IMR-90 (cell line): ENCODE data around the gene AZIN2. TPM values are rescaled to one million over a fixed set of nuclear protein-coding genes. Genes with fewer than 3 reads are reported as not detected.
A peak's percentile ranks its signal among the peaks of the same experiment; 100 is the strongest.
"Not testable (repeated sequence)": the region's sequence is repeated elsewhere in the genome, so short reads cannot be mapped to it uniquely, and the experiment has no call there.

Source experiments
- ATAC-seq: fragments of 200-7000 bp; cut with Tn5 transposase; 2 replicates; pipeline ENCODE4 v1.9.1; 2020; ENCODE audit warnings: low read depth, mild to moderate bottlenecking, moderate library complexity
- BruUV-seq: library from RNA; stranded (reverse); fragments of 400-500 nt; replicated peaks from 2 replicates; lab custom pipeline; 2021; lab: Mats Ljungman, UMichigan
- CTCF ChIA-PET: fragments of 300-600 bp; formaldehyde crosslinking; extraction: SDS; loops from one replicate; lab custom pipeline; 2021; ENCODE audit warnings: antibody characterized with exemption; lab: Yijun Ruan, JAX
- POLR2A ChIA-PET: fragments of 300-600 bp; sonication (Branson Sonifier 250); formaldehyde crosslinking; loops from one replicate; lab custom pipeline; 2022; ENCODE audit warnings: antibody characterized with exemption; ENCODE audit not compliant: unreplicated experiment; lab: Charles Lee
- DNase-seq: peaks from one replicate; pipeline ENCODE4 v3.0.0; 2013
- H2AFZ ChIP-seq: replicated peaks from 2 replicates; pipeline ENCODE3; 2013; ENCODE audit warnings: low read length, mild to moderate bottlenecking; ENCODE audit not compliant: poor library complexity
- H2AK5ac ChIP-seq: 2 replicates; pipeline ENCODE4 v1.6.1; 2013; ENCODE audit warnings: low read depth, low read length, inconsistent platforms
- H2AK9ac ChIP-seq: replicated peaks from 2 replicates; pipeline ENCODE3; 2013; ENCODE audit warnings: mild to moderate bottlenecking, low read depth, low read length, moderate library complexity; ENCODE audit not compliant: poor library complexity
- H2BK120ac ChIP-seq: 2 replicates; pipeline ENCODE4 v1.6.1; 2013; ENCODE audit warnings: low read depth, low read length, inconsistent platforms
- H2BK15ac ChIP-seq: 3 replicates; pipeline ENCODE4 v1.6.1; 2013; ENCODE audit warnings: low read depth, low read length, inconsistent platforms
- H2BK20ac ChIP-seq: 2 replicates; pipeline ENCODE4 v1.6.1; 2013; ENCODE audit warnings: low read depth, mild to moderate bottlenecking, inconsistent platforms, low read length, moderate library complexity
- H2BK5ac ChIP-seq: 2 replicates; pipeline ENCODE4 v1.6.1; 2013; ENCODE audit warnings: mild to moderate bottlenecking, low read depth, low read length, inconsistent platforms; ENCODE audit not compliant: poor library complexity, severe bottlenecking
- H3K14ac ChIP-seq: replicated peaks from 2 replicates; pipeline ENCODE4 v1.6.1; 2013; ENCODE audit warnings: low read depth, low read length, inconsistent platforms
- H3K18ac ChIP-seq: 2 replicates; pipeline ENCODE4 v1.6.1; 2013; ENCODE audit warnings: low read depth, low read length, control low read depth
- H3K23ac ChIP-seq: 2 replicates; pipeline ENCODE4 v1.6.1; 2013; ENCODE audit warnings: low read depth, low read length, inconsistent platforms
- H3K27ac ChIP-seq: 2 replicates; pipeline ENCODE4 v1.5.1; 2013; ENCODE audit warnings: mild to moderate bottlenecking, control low read depth, low read length; ENCODE audit not compliant: insufficient read depth
- H3K27me3 ChIP-seq: 2 replicates; pipeline ENCODE4 v1.6.1; 2013; ENCODE audit warnings: low read length; ENCODE audit not compliant: control insufficient read depth, insufficient read depth
- H3K36me3 ChIP-seq: 2 replicates; pipeline ENCODE4 v1.6.1; 2013; ENCODE audit warnings: low read length, mixed read lengths; ENCODE audit not compliant: control insufficient read depth, insufficient read depth
- H3K4ac ChIP-seq: 2 replicates; pipeline ENCODE4 v1.6.1; 2013; ENCODE audit warnings: low read depth, low read length, inconsistent platforms
- H3K4me1 ChIP-seq: 2 replicates; pipeline ENCODE4 v1.6.1; 2013; ENCODE audit warnings: low read length, mixed read lengths; ENCODE audit not compliant: control insufficient read depth, insufficient read depth
- H3K4me2 ChIP-seq: 2 replicates; pipeline ENCODE4 v1.6.1; 2013; ENCODE audit warnings: low read depth, mild to moderate bottlenecking, control low read depth, low read length, moderate library complexity
- H3K4me3 ChIP-seq: 2 replicates; pipeline ENCODE4 v1.5.1; 2013; ENCODE audit warnings: low read depth, mild to moderate bottlenecking, control low read depth, low read length, moderate library complexity; ENCODE audit not compliant: insufficient read depth
- H3K56ac ChIP-seq: 2 replicates; pipeline ENCODE4 v1.6.1; 2013; ENCODE audit warnings: low read length, inconsistent platforms; ENCODE audit not compliant: insufficient read depth; ENCODE audit errors: extremely low read depth
- H3K79me1 ChIP-seq, 2 experiments: 2 replicates each; pipeline ENCODE4 v1.6.1; 2013; ENCODE audit warnings: low read length in 2 of 2, inconsistent platforms in 1 of 2, low read depth in 1 of 2
- H3K9ac ChIP-seq: 2 replicates; pipeline ENCODE4 v1.6.1; 2013; ENCODE audit warnings: low read depth, low read length, control low read depth
- H3K9me1 ChIP-seq: 2 replicates; pipeline ENCODE4 v1.6.1; 2013; ENCODE audit warnings: low read length, inconsistent platforms; ENCODE audit not compliant: insufficient read depth
- H3K9me3 ChIP-seq: 2 replicates; pipeline ENCODE4 v1.6.1; 2013; ENCODE audit warnings: low read length; ENCODE audit not compliant: control insufficient read depth, insufficient read depth
- H4K20me1 ChIP-seq: 2 replicates; pipeline ENCODE4 v1.6.1; 2013; ENCODE audit warnings: low read length, inconsistent platforms; ENCODE audit not compliant: insufficient read depth
- H4K5ac ChIP-seq: 2 replicates; pipeline ENCODE4 v1.6.1; 2013; ENCODE audit warnings: mild to moderate bottlenecking, low read depth, low read length, control low read depth
- H4K8ac ChIP-seq, 2 experiments: 2 replicates each; pipeline ENCODE4 v1.6.1; 2013; ENCODE audit warnings: low read depth in 2 of 2, low read length in 2 of 2, control low read depth in 1 of 2, inconsistent platforms in 1 of 2
- H4K91ac ChIP-seq: 2 replicates; pipeline ENCODE4 v1.6.1; 2013; ENCODE audit warnings: low read depth, low read length, inconsistent platforms; ENCODE audit not compliant: insufficient read depth
- CEBPB ChIP-seq: IDR thresholded peaks from 2 replicates; pipeline ENCODE4 v1.6.1; 2012; ENCODE audit warnings: low read depth, low read length, improper control_type of control experiment
- CTCF ChIP-seq: conservative IDR thresholded peaks from 2 replicates; pipeline ENCODE4 v1.5.1; 2012; ENCODE audit warnings: mild to moderate bottlenecking, low read depth, low read length, improper control_type of control experiment
- MAZ ChIP-seq: IDR thresholded peaks from 2 replicates; pipeline ENCODE4 v1.6.1; 2012; ENCODE audit warnings: low read depth, mild to moderate bottlenecking, low read length, improper control_type of control experiment, moderate library complexity, borderline replicate concordance
- RFX5 ChIP-seq: IDR thresholded peaks from 2 replicates; pipeline ENCODE4 v1.8.0; 2012; ENCODE audit warnings: low read depth, mild to moderate bottlenecking, low read length, moderate library complexity
- WGBS, 2 experiments: methylation state at CpG; one replicate each; pipeline versions ENCODE4 v1.1.5 to v1.1.7; 2013; ENCODE audit warnings: missing lambda C conversion rate in 2 of 2; ENCODE audit not compliant: insufficient read length in 1 of 2; ENCODE audit errors: extremely low coverage in 2 of 2; 5-methylcytosine and 5-hydroxymethylcytosine counted together
- dilution Hi-C: fragments of 300-500 bp; cut with HindIII; formaldehyde crosslinking; loops from one replicate; pipeline ENCODE4 v1.14.3; 2018; ENCODE audit warnings: low sequenced_read_pairs; ENCODE audit not compliant: unreplicated experiment
- in situ Hi-C: fragments of 300-500 bp; cut with MboI; formaldehyde crosslinking; loops from 3 replicates; pipeline ENCODE4 v1.14.3; 2019; ENCODE audit warnings: low sequenced_read_pairs, inconsistent platforms, mixed read lengths
- intact Hi-C: fragments of 100-400 bp; cut with micrococcal nuclease; formaldehyde crosslinking; loops from 2 replicates; pipeline ENCODE4 v1.10.0; 2022
- polyA plus RNA-seq, 3 experiments: library from polyadenylated mRNA; depleted of rRNA; stranded (reverse); fragments of >200 nt; gene quantifications; 2 replicates each; pipeline ENCODE4 v1.2.3, GENCODE V29; 2012; ENCODE audit warnings: low replicate concordance in 1 of 3
- total RNA-seq: library from RNA; depleted of rRNA; stranded (reverse); fragments of >200 nt; gene quantifications from 2 replicates; pipeline ENCODE4 v1.2.3, GENCODE V29; 2012

The AZIN2 gene
- total and polyA plus RNA-seq, 2 of the 4 experiments (the other 2 are of a cell fraction) = 4.7 to 8.9 TPM

- H3K9me3 ChIP-seq = no peaks in the 10 kb centered on the region
- in situ Hi-C loops = no loop called here
- H3K56ac ChIP-seq = no peak overlapping the region
- H2BK120ac ChIP-seq = no peak overlapping the region
- H3K79me1 ChIP-seq = no peaks in the 10 kb centered on the region
- no peak overlapping the region for H4K5ac ChIP-seq
- peaks cover 4% of the 10 kb centered on the region; the same call in 1 of the 2 replicates for H3K4me1 ChIP-seq
- dilution Hi-C loops = no loop called here
- peaks cover 4% of the 10 kb centered on the region; the same call in 1 of the 2 replicates for H3K9me1 ChIP-seq
- H4K20me1 ChIP-seq = no peaks in the 10 kb centered on the region
- no peak overlapping the region for H3K18ac ChIP-seq
- TF ChIP-seq MAZ = no peak
- TF ChIP-seq CTCF = no peak
- peak; percentile 75 for TF ChIP-seq CEBPB
- TF ChIP-seq RFX5 = no peak
- no peak overlapping the region for H4K8ac ChIP-seq
- H2AK5ac ChIP-seq = no peak overlapping the region
- DNase-seq = peak; percentile 52
- no peak overlapping the region for H3K4me2 ChIP-seq
- intact Hi-C loops = no loop called here
- ChIA-PET POLR2A (interaction anchor here (0.7 kb wide), 1 partner anchor 105 kb away, joined by 6 read pairs; no protein-coding TSS in a partner anchor), CTCF (no interaction called here)
- no peak for ATAC-seq
- no peak overlapping the region for H2BK15ac ChIP-seq
- H3K4ac ChIP-seq = no peak overlapping the region
- no peak overlapping the region for H3K27ac ChIP-seq
- H3K23ac ChIP-seq = 0 out of 2 replicates have a peak overlapping the region, but pooled peaks have one; percentile 11
- H4K91ac ChIP-seq = no peak overlapping the region
- BruUV-seq = no TSS peak
- peak overlapping the region; percentile 13 for H2AFZ ChIP-seq
- WGBS, 2 experiments = 17% methylated on average over 1 of the region's 6 CpGs; no CpG with 5 or more reads in 1 of the 2 experiments
- H3K27me3 ChIP-seq = no peaks in the 10 kb centered on the region
- no peaks in the 10 kb centered on the region for H3K36me3 ChIP-seq
- no peak overlapping the region for H2BK5ac ChIP-seq
- H3K14ac ChIP-seq = no peak overlapping the region
- H2BK20ac ChIP-seq = no peak overlapping the region
- no peak overlapping the region for H3K9ac ChIP-seq
- no peak overlapping the region for H2AK9ac ChIP-seq
- H3K4me3 ChIP-seq = no peak overlapping the region
Observed at GRCh38 chr1:33045814-33046213, 35.1 kb upstream of the AZIN2 start.

- intact Hi-C loops, H3K27me3 ChIP-seq, CTCF ChIA-PET, BruUV-seq, H3K9me1 ChIP-seq, H3K79me1 ChIP-seq, DNase-seq, H2BK20ac ChIP-seq, H3K18ac ChIP-seq, H3K4me3 ChIP-seq, H3K4ac ChIP-seq, H4K5ac ChIP-seq, H2AK9ac ChIP-seq, H3K23ac ChIP-seq, H3K14ac ChIP-seq, H2BK5ac ChIP-seq, ATAC-seq, H3K4me2 ChIP-seq, H2BK120ac ChIP-seq, H4K20me1 ChIP-seq, H3K56ac ChIP-seq, in situ Hi-C loops, H3K9ac ChIP-seq, H2BK15ac ChIP-seq, H3K9me3 ChIP-seq, H3K27ac ChIP-seq, H4K8ac ChIP-seq, H3K36me3 ChIP-seq, H3K4me1 ChIP-seq, H2AFZ ChIP-seq, H2AK5ac ChIP-seq, dilution Hi-C loops, H4K91ac ChIP-seq: not testable (repeated sequence)
- no CpG with 5 or more reads among the region's 4 CpGs for WGBS, 2 experiments
- POLR2A ChIA-PET = interaction anchor here (0.7 kb wide), 1 partner anchor 106 kb away, joined by 6 read pairs; no protein-coding TSS in a partner anchor
Observed at GRCh38 chr1:33046234-33046633, 34.7 kb upstream of the AZIN2 start.
